IPS-18a (cell line): ENCODE results near the gene LRRC53.

Experiments
- H3K27ac ChIP-seq: one replicate; pipeline ENCODE4 v1.5.1; 2013; ENCODE audit warnings: low read length
- H3K27me3 ChIP-seq: one replicate; pipeline ENCODE4 v1.6.1; 2013; ENCODE audit warnings: mild to moderate bottlenecking, low read length; ENCODE audit not compliant: control insufficient read depth, insufficient read depth
- H3K36me3 ChIP-seq: one replicate; pipeline ENCODE4 v1.6.1; 2013; ENCODE audit warnings: low read depth, low read length; ENCODE audit not compliant: control insufficient read depth
- H3K4me1 ChIP-seq: one replicate; pipeline ENCODE4 v1.6.1; 2013; ENCODE audit warnings: low read depth, low read length; ENCODE audit not compliant: control insufficient read depth
- H3K4me3 ChIP-seq: one replicate; pipeline ENCODE4 v1.5.1; 2013; ENCODE audit warnings: low read length
- H3K9ac ChIP-seq: one replicate; pipeline ENCODE4 v1.6.1; 2013; ENCODE audit warnings: mild to moderate bottlenecking, low read length, moderate library complexity
- H3K9me3 ChIP-seq: one replicate; pipeline ENCODE4 v1.6.1; 2013; ENCODE audit warnings: low read depth, low read length; ENCODE audit not compliant: control insufficient read depth

The LRRC53 gene

DNA sequence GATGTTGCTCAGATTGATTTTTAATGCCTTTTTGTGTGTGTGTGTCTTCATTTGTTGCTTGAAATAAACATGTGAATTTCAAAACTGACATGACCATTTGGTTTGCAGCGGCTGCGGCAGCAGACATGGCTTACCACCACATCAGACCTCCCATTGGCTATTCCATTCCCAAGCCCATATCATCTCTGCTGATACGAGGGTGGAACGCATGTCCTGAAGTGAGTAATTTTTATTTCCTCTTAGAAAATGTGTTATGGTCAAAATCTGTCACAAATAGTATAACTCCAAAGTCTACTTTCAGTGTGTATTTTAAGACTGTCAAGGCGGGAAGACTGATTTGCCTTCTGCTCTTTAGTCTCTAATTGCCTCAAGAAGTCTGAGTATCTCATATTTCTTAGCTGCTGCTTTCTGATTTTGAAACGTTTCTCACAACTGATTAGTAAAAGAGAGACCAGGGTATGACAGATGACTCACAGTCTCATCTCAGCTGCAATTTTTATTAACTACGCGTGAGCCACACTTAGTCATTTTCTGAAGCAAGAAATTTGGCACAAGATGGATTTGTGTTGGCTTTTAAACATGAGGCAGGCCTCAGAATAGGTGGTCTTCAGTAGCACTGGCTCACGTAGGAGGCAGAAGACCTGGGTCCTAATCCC is 49.0 kb downstream of the LRRC53 start:
- H3K36me3 ChIP-seq = no peaks in the 10 kb centered on the region
- H3K4me3 ChIP-seq = no peak overlapping the region
- H3K9me3 ChIP-seq = no peaks in the 10 kb centered on the region
- H3K9ac ChIP-seq = no peak overlapping the region
- no peak overlapping the region for H3K27ac ChIP-seq
- H3K27me3 ChIP-seq = no peaks in the 10 kb centered on the region
- peaks cover 5% of the 10 kb centered on the region for H3K4me1 ChIP-seq

DNA sequence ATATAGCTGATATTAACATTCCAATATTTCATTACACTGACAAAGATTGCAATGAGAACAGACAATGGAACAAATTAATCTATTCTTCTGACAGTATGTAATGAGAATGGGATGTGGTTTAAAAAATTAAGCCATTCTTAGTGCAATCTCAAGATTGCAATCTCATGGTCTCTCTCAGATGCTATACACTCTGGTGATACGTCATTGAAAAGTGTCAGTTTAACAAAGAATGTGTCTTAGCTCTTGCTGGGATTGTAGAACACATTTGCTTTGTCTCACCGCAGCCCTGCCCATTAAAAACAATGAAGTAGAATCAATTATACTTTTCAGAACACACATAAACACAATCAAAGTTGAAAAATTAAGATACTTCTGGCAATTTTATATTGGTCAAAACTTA is 55.2 kb downstream of the LRRC53 start:
- no peaks in the 10 kb centered on the region for H3K36me3 ChIP-seq
- H3K27ac ChIP-seq = no peak overlapping the region
- H3K4me3 ChIP-seq = no peak overlapping the region
- no peaks in the 10 kb centered on the region for H3K9me3 ChIP-seq
- H3K9ac ChIP-seq = no peak overlapping the region
- H3K27me3 ChIP-seq = no peaks in the 10 kb centered on the region
- no peaks in the 10 kb centered on the region for H3K4me1 ChIP-seq

DNA sequence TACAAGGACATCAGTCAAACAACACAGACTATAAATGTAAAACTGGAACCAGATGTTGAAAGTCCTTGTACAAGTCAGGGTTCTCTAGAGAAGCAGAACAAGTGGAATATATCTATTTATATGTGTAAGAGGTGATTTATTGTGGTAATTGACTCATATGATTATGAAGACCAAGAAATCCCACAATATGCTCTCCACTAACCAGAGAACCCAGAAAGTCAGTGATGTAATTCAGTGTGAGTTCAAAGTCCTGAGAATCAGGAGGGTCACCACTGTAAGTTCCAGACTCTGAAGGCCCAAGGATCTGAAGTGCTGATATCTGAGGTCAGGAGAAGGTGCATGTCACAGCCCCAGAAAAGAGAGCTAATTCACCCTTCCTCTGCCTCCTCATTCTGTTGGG is 57.0 kb downstream of the LRRC53 start:
- no peaks in the 10 kb centered on the region for H3K9me3 ChIP-seq
- no peak overlapping the region for H3K4me3 ChIP-seq
- H3K36me3 ChIP-seq = no peaks in the 10 kb centered on the region
- H3K27me3 ChIP-seq = no peaks in the 10 kb centered on the region
- no peak overlapping the region for H3K9ac ChIP-seq
- H3K4me1 ChIP-seq = no peaks in the 10 kb centered on the region
- no peak overlapping the region for H3K27ac ChIP-seq

DNA sequence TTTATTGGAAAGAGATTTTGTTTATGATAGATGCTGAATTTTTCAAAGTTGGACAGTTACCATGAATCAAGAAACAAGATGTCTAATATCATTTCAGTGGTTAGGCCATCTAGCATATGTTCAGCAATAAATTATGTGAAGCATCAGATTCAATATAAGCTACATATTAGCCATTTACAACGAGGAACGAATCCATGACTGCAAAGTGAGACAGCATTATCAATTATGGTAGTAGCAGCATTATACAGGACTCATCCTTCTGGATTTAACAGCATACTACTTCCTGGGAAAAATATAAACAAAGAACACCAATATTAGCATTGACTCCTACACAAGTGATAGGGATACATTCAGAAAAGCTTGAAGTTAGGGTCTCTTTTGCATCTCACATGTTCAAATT is 59.1 kb downstream of the LRRC53 start:
- H3K4me1 ChIP-seq = no peaks in the 10 kb centered on the region
- H3K9me3 ChIP-seq = no peaks in the 10 kb centered on the region
- H3K36me3 ChIP-seq = no peaks in the 10 kb centered on the region
- H3K27ac ChIP-seq = no peak overlapping the region
- no peaks in the 10 kb centered on the region for H3K27me3 ChIP-seq
- no peak overlapping the region for H3K9ac ChIP-seq
- H3K4me3 ChIP-seq = no peak overlapping the region

DNA sequence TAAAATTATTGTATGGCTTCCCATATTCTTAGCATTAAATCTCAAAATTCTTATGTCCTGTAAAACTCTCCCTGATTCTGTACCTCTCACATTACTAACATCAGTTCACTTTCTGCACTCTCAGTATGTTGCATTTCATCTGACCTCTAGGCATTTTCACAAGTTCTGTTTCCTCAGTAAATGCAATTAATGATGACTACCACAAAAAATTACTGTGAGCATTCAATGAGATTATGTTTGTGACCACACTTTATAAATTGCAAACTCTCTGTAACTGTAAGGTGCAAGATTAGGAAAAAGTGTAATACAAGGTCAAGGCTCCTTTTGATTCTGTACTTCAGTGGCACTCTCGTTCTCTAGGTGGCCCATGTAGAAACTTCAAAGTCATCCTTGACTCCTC is 60.4 kb downstream of the LRRC53 start:
- Histone ChIP-seq H3K9me3 (no peaks in the 10 kb centered on the region), H3K27ac (no peak overlapping the region), H3K36me3 (no peaks in the 10 kb centered on the region), H3K27me3 (no peaks in the 10 kb centered on the region), H3K4me1 (no peaks in the 10 kb centered on the region), H3K9ac (no peak overlapping the region), H3K4me3 (no peak overlapping the region)

DNA sequence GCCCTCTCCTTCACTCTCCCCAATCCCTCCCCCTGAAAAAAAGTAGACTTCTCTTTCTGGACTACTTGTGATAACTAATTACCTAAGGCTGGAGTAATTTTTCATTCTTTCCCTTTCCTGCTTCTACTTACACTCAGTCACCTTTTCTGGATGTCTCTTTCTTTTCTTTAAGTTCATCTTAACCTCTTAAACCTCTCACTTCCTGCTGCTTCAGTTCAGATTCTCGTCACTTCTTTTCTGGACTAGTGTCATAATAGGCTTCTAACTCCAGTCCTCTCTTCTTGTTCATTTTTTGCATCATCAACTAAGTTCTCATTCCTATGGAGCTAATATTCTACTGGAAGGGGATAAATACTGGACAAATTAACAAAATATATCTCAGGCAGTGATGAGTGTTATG is 75.4 kb downstream of the LRRC53 start:
- no peaks in the 10 kb centered on the region for H3K4me1 ChIP-seq
- H3K9ac ChIP-seq = no peak overlapping the region
- no peak overlapping the region for H3K27ac ChIP-seq
- H3K4me3 ChIP-seq = no peak overlapping the region
- H3K36me3 ChIP-seq = no peaks in the 10 kb centered on the region
- H3K27me3 ChIP-seq = no peaks in the 10 kb centered on the region
- no peaks in the 10 kb centered on the region for H3K9me3 ChIP-seq

DNA sequence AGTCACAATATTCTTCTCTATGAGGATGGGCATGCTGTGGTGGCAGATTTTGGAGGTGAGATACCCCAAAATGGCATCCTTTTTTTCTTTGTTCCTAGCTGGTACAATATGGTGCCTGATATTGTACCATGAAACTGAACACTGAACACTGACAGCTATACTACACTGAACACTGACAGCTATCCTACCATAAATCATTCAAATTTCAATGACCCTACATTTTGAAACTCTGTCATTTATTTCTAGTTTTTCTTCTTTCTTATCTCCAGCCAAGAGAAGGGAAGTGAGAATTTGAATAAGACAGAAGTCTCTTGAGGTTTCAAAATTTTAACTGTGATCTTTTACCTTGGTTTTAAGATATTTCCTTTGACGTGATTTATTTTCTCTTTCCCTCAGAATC is 76.3 kb downstream of the LRRC53 start:
- H3K36me3 ChIP-seq = no peaks in the 10 kb centered on the region
- no peak overlapping the region for H3K27ac ChIP-seq
- H3K4me1 ChIP-seq = no peaks in the 10 kb centered on the region
- no peak overlapping the region for H3K4me3 ChIP-seq
- H3K9ac ChIP-seq = no peak overlapping the region
- no peaks in the 10 kb centered on the region for H3K27me3 ChIP-seq
- H3K9me3 ChIP-seq = no peaks in the 10 kb centered on the region

DNA sequence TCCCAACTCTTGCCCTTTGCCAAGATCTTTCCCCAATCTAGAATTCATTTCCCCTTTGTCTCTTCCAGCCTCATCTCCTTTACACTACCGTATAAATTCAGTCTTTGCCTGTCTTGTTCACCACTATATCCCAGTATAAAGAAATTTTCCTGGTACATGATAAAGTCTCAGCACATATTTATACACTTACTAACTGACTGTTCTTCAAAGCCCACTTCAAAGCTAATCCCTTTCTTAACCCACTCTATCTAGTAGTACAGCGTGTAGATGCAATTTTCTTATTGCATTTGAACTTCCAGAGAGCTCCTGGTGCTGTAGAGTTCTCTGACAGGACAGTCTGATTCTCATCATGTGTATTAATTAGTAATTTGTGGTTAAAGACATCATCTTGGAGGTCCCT is 78.1 kb downstream of the LRRC53 start:
- no peak overlapping the region for H3K4me3 ChIP-seq
- H3K9ac ChIP-seq = no peak overlapping the region
- no peaks in the 10 kb centered on the region for H3K36me3 ChIP-seq
- no peaks in the 10 kb centered on the region for H3K4me1 ChIP-seq
- no peaks in the 10 kb centered on the region for H3K9me3 ChIP-seq
- H3K27ac ChIP-seq = no peak overlapping the region
- H3K27me3 ChIP-seq = no peaks in the 10 kb centered on the region

DNA sequence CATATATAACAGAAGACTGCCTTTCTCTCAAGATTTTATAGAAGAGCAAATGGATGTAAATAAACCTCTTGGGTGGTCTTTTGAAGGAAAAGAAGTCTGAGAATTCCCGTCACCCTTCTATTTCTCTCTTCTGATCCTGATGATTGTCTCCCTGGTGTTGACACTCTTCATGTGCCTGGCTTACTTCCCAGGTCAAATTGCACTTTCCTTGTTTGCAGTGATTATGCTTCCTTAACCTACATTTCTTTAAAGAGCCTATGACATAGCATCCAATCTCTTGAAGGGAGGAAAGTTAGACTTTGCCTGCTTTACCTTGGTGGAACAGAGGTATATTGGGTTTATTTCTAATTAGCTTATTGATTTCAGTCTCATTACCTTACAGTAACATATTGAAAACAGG is 80.1 kb downstream of the LRRC53 start:
- H3K27ac ChIP-seq = no peak overlapping the region
- H3K9me3 ChIP-seq = no peaks in the 10 kb centered on the region
- H3K36me3 ChIP-seq = no peaks in the 10 kb centered on the region
- no peaks in the 10 kb centered on the region for H3K4me1 ChIP-seq
- no peaks in the 10 kb centered on the region for H3K27me3 ChIP-seq
- H3K4me3 ChIP-seq = no peak overlapping the region
- no peak overlapping the region for H3K9ac ChIP-seq

DNA sequence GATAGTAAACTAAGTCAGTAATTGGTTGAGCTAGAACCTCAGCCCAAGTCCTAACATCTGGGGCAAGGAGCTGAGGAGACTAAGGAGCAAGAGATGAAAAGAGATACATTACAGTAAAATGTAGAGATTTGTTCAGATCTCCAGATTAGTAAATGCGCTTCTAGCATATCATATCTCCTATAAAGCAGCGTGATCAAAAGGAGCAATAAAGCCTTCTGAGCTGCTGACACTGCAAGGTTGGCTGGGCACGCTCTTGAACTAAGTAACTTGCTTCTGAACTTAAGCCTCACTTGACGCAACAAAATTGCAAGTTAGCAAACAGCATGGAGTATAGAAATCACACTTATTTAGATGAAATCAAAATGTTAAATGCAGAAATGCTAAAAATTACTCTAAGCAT is 80.9 kb downstream of the LRRC53 start:
- Histone ChIP-seq H3K9ac (no peak overlapping the region), H3K36me3 (no peaks in the 10 kb centered on the region), H3K4me3 (no peak overlapping the region), H3K4me1 (no peaks in the 10 kb centered on the region), H3K27me3 (no peaks in the 10 kb centered on the region), H3K27ac (no peak overlapping the region), H3K9me3 (no peaks in the 10 kb centered on the region)

DNA sequence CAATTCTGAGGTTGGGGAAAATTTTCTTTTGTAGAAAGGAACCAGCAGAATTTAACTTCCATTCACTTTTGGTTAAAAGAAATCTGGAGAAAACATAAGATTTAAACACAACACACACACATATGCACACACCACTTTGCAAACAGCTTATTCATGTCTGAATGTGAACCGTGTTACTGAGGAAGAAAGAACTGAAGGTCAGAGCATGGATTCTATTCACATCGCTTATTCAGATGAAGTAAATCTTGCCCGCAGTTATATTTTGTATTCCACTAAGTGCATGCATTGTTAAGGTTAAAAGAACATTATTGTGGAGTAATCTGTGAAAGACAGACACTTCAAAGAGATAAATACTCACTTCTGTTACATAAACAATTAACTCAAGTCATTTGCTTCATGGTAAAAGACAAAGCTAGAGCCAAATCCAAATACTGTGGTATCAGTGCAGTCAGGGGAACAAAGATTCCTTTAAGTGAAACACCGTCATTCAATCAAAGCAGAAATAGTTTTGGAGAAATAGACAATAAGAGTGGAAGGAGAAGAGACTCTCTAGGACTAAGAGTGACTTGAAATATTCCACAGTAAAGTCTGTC is 82.0 kb downstream of the LRRC53 start:
- H3K4me3 ChIP-seq = no peak overlapping the region
- H3K9me3 ChIP-seq = no peaks in the 10 kb centered on the region
- no peak overlapping the region for H3K9ac ChIP-seq
- H3K36me3 ChIP-seq = no peaks in the 10 kb centered on the region
- no peaks in the 10 kb centered on the region for H3K27me3 ChIP-seq
- no peak overlapping the region for H3K27ac ChIP-seq
- H3K4me1 ChIP-seq = no peaks in the 10 kb centered on the region

DNA sequence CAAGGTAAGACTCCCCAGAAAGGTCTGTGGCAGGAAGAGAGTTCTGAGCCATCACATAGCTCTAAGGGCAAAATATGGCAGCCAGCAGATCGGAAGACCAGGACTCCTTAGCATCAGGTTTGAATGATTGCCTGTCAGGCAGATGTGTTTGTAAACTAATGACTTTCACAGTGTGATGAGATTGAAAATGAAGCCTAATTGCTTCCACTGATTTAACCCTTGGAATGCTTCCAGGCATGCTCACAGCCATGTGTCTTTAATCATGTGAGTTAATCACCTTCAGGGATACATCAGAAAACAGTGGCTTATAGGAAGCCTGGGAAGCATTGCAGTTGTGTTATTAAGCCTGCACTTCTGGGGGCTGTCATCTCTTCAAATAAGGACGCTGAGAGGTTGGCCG is 82.8 kb downstream of the LRRC53 start:
- H3K9me3 ChIP-seq = no peaks in the 10 kb centered on the region
- H3K9ac ChIP-seq = no peak overlapping the region
- no peak overlapping the region for H3K27ac ChIP-seq
- H3K4me3 ChIP-seq = no peak overlapping the region
- no peaks in the 10 kb centered on the region for H3K36me3 ChIP-seq
- no peaks in the 10 kb centered on the region for H3K27me3 ChIP-seq
- H3K4me1 ChIP-seq = no peaks in the 10 kb centered on the region
